Right atrium auricular region (tissue), 2 donors: ENCODE measurements around the gene VAV1. TPM values are rescaled to one million over a fixed set of nuclear protein-coding genes. Genes with fewer than 3 reads are reported as not detected.
"Not testable (repeated sequence)": the region's sequence is repeated elsewhere in the genome, so short reads cannot be mapped to it uniquely, and the experiment has no call there.

Source experiments
- DNase-seq: peaks from one replicate; pipeline ENCODE4 v3.0.0-alpha.2; 2019; ENCODE audit warnings: low spot score
- H3K27ac ChIP-seq, 2 donors: fragments of 200-600 bp; sonication (generic); 1 replicate in 1 of 2; 2 replicates in 1 of 2; pipeline ENCODE4 v1.5.1; 2016 to 2019
- H3K27me3 ChIP-seq, 2 donors: fragments of 200-600 bp; sonication (generic); one replicate each; pipeline versions ENCODE4 v1.5.1 to v1.6.0; 2017 to 2019
- H3K36me3 ChIP-seq: fragments of 200-600 bp; sonication (generic); one replicate; pipeline ENCODE4 v1.5.1; 2016
- H3K4me1 ChIP-seq, 2 donors: fragments of 200-600 bp; sonication (generic); one replicate each; pipeline versions ENCODE4 v1.5.1 to v1.6.0; 2017 to 2019
- H3K4me3 ChIP-seq, 2 donors: fragments of 200-600 bp; sonication (generic); 1 replicate in 1 of 2; 2 replicates in 1 of 2; pipeline ENCODE4 v1.5.1; 2017 to 2019; ENCODE audit warnings: mild to moderate bottlenecking in 1 of 2, moderate library complexity in 1 of 2
- H3K9me3 ChIP-seq, 2 donors: fragments of 200-600 bp; sonication (generic); one replicate each; pipeline ENCODE4 v1.5.1; 2019
- CTCF ChIP-seq, 2 donors: fragments of 200-600 bp; sonication (generic); IDR thresholded peaks; one replicate each; pipeline ENCODE4 v1.5.1; 2019; ENCODE audit warnings: antibody characterized with exemption in 2 of 2
- total RNA-seq, 2 donors: library from RNA; depleted of rRNA; stranded (reverse); fragments of >200 nt; gene quantifications; one replicate each; pipeline ENCODE4 v1.1.0, GENCODE V29; 2016

The VAV1 gene
- total RNA-seq, 2 donors from 2014 or later = 0.52 to 1.4 TPM

- Histone ChIP-seq H3K4me1 (peaks cover 0 to 59% of the 10 kb centered on the region in 2 donors), H3K27me3 (no peaks in the 10 kb centered on the region), H3K27ac (peak overlapping the region in 1 of 2 donors; percentile 82), H3K9me3 (no peaks in the 10 kb centered on the region), H3K4me3 (no peak overlapping the region), H3K36me3 (peaks cover 70% of the 10 kb centered on the region)
- DNase-seq = no peak
- no peak for TF ChIP-seq CTCF (IDR thresholded peaks at IDR 0.05)
These were observed 26.5 kb upstream of the VAV1 start for GRCh38 chr19:6745965-6746364.

DNA sequence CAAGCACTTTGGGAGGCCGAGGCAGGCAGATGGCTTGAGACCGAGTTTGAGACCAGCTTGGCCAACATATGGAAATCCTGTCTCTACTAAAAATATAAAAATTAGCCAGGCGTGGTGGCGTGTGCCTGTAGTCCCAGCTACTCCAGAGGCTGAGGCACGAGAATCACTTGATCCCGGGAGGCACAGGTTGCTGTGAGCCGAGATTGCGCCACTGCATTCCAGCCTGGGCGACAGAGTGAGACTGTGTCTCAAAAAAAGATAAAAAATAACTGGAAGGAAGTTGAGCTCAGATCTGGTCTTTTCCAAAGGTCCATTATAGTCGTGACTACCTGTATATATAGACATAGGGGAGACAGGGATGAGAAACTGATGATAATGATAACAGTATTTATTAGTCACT, 24.0 kb upstream of the VAV1 start:
- not testable (repeated sequence) for H3K9me3 ChIP-seq, H3K27me3 ChIP-seq, H3K4me3 ChIP-seq
- H3K36me3 ChIP-seq = peaks cover 78% of the 10 kb centered on the region
- peaks cover 0 to 44% of the 10 kb centered on the region in 2 donors for H3K4me1 ChIP-seq
- H3K27ac ChIP-seq = peak overlapping the region in 1 of 2 donors; percentile 39
- peak; percentile 74 for DNase-seq

- Histone ChIP-seq H3K27me3 (no peaks in the 10 kb centered on the region), H3K36me3 (peaks cover 75% of the 10 kb centered on the region), H3K27ac (peak overlapping the region in 1 of 2 donors; percentile 45), H3K4me1 (peaks cover 0 to 31% of the 10 kb centered on the region in 2 donors), H3K9me3 (no peaks in the 10 kb centered on the region), H3K4me3 (no peak overlapping the region)
- no peak for TF ChIP-seq CTCF (IDR thresholded peaks at IDR 0.05)
- peak; percentile 83 for DNase-seq
These were observed 22.4 kb upstream of the VAV1 start for GRCh38 chr19:6750062-6750461.

- DNase-seq = no peak
- Histone ChIP-seq H3K36me3 (peaks cover 65% of the 10 kb centered on the region), H3K4me1 (peaks cover 0 to 19% of the 10 kb centered on the region in 2 donors), H3K27ac (no peak overlapping the region), H3K27me3 (no peaks in the 10 kb centered on the region), H3K4me3 (no peak overlapping the region), H3K9me3 (no peaks in the 10 kb centered on the region)
- TF ChIP-seq CTCF (IDR thresholded peaks at IDR 0.05) = no peak
These were observed 21.3 kb upstream of the VAV1 start for GRCh38 chr19:6751189-6751588.

DNA sequence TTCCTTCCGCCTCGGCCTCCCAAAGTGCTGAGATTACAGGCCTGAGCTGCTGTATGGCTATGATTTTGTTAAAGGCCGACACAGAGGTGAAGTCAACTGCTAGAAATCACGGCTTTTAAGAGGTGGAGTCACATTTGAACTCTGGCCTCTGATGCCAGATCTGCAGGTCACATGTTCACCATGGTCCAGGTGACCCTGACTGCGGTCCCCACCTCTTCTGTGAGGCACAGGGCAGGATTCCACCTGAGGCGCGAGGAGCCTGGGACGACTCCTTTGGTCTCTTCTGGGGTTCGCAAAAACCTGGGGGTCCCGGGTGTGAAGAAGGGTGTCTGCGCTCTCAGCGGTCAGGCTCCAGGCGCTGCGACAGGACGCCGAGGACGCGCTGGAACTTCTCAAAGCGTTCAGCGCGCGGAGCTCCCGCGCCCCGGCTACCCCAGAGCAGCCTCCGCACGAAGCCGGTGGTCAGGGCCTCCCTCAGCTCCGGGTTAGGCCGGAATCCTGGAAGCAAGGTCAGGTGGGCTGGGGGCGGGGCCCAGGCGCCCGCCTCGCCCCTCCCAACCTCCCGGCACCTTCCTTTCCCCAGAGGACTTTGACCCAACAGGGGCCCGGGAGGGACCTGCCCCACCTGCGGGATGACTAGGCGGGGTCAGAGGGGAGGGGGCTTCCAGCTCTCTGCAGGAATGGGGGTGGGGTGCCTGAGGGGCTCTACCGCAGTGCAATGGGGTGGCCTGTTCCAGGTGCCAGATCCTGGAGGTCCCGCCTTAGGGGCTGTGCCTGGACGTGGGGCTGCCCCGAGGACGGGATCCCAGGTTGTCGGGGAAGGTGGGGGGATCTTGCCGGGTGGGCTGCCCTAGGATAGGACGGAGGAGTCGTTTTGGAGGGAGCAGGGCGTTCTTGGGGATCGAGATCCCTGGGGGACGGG, 20.0 kb upstream of the VAV1 start:
- DNase-seq = no peak
- Histone ChIP-seq H3K4me1 (peaks cover 0 to 18% of the 10 kb centered on the region in 2 donors), H3K36me3 (peaks cover 52% of the 10 kb centered on the region), H3K27ac (peak overlapping the region in 1 of 2 donors; percentile 62), H3K27me3 (no peaks in the 10 kb centered on the region), H3K9me3 (no peaks in the 10 kb centered on the region), H3K4me3 (peak overlapping the region in 1 of 2 donors; percentile 48)
- TF ChIP-seq CTCF (IDR thresholded peaks at IDR 0.05) = no peak

GRCh38 chr19:6753178-6754031, 19.1 kb upstream of the VAV1 start:
- H3K36me3 ChIP-seq = peaks cover 43% of the 10 kb centered on the region
- peaks cover 0 to 13% of the 10 kb centered on the region in 2 donors for H3K4me1 ChIP-seq
- H3K4me3 ChIP-seq = peak overlapping the region; percentile 23 to 48
- peak; percentile 80 for DNase-seq
- H3K27ac ChIP-seq = peak overlapping the region; percentile 42 to 62
- peak in 1 of 2 donors; percentile 72 for TF ChIP-seq CTCF (IDR thresholded peaks at IDR 0.05)
- H3K27me3 ChIP-seq = no peaks in the 10 kb centered on the region
- no peaks in the 10 kb centered on the region for H3K9me3 ChIP-seq
